ENCODE results near the gene LILRA6. TPM values are rescaled to one million over a fixed set of nuclear protein-coding genes. Genes with fewer than 3 reads are reported as not detected.
"Not testable (repeated sequence)": the region's sequence is repeated elsewhere in the genome, so short reads cannot be mapped to it uniquely, and the experiment has no call there.

The LILRA6 gene
- total RNA-seq, 1 experiment from 2014 or later = 0.08 TPM

DNA sequence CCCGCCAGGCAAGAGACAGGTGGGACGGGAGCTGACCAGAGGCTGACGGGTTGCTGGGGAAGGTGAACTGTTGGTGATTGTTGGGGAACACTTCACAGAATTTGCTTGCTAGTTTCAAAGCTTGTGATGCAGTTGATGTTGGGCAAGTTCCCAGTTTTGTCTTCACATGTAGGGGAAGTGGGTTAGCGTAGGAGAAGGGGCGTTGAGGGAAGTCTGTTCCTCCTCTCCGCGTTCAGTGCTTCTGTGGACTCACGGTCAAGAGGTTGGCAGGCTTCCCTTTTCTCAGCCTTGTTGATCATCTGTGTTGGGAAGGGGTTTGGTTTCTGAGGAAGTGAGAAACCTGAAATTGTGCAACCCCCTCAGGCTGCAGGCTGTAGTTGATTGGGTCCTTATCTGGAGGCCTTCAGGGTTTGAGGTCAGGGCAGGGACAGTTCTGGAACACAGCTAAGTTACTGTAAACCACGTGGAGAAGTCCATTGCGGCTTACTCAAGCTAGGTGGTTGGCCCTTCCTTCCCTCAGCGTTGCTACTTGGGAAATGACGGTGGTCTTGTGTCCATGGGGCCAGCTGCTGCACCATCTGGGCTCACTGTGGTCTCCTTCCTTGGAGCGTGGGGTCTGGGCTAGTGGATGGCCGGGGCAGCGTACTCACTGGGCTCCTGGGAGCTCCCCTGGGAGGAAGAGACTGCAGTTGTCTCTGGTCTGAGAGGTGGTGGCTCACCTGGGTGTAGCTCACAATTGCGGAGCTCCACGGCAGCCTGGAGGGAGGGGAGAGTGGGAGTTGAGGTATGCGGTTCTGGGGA, 34.4 kb downstream of the LILRA6 start:
- no TSS peak for BruUV-seq (replicated peaks)
- no peak for DNase-seq (ENCODE audit: low read depth, low spot score)
- H3K36me3 ChIP-seq (ENCODE audit: control insufficient read depth, insufficient read depth, low read length) = peaks cover 24% of the 10 kb centered on the region
- CTCF ChIA-PET = no interaction called here
- POLR2A ChIA-PET = interaction anchor here (0.5 kb wide), 1 partner anchor 1952 kb away, joined by 13 read pairs; no protein-coding TSS in a partner anchor
- H3K27me3 ChIP-seq (ENCODE audit: control insufficient read depth, insufficient read depth, low read length) = no peaks in the 10 kb centered on the region
- ATAC-seq = peak; percentile 29
- peaks cover 77% of the 10 kb centered on the region for H3K4me1 ChIP-seq (ENCODE audit: control insufficient read depth, insufficient read depth, low read length)
- peak; percentile 84 for TF ChIP-seq POLR2AphosphoS5 (IDR thresholded peaks at IDR 0.05; ENCODE audit: low read depth, low read length)
- 0 out of 2 replicates have a peak, but pooled peaks have one; percentile 51 for TF ChIP-seq SIN3A (IDR thresholded peaks at IDR 0.05; ENCODE audit: borderline replicate concordance, insufficient read depth, low read depth, low read length)
- TF ChIP-seq, protein P1, sequence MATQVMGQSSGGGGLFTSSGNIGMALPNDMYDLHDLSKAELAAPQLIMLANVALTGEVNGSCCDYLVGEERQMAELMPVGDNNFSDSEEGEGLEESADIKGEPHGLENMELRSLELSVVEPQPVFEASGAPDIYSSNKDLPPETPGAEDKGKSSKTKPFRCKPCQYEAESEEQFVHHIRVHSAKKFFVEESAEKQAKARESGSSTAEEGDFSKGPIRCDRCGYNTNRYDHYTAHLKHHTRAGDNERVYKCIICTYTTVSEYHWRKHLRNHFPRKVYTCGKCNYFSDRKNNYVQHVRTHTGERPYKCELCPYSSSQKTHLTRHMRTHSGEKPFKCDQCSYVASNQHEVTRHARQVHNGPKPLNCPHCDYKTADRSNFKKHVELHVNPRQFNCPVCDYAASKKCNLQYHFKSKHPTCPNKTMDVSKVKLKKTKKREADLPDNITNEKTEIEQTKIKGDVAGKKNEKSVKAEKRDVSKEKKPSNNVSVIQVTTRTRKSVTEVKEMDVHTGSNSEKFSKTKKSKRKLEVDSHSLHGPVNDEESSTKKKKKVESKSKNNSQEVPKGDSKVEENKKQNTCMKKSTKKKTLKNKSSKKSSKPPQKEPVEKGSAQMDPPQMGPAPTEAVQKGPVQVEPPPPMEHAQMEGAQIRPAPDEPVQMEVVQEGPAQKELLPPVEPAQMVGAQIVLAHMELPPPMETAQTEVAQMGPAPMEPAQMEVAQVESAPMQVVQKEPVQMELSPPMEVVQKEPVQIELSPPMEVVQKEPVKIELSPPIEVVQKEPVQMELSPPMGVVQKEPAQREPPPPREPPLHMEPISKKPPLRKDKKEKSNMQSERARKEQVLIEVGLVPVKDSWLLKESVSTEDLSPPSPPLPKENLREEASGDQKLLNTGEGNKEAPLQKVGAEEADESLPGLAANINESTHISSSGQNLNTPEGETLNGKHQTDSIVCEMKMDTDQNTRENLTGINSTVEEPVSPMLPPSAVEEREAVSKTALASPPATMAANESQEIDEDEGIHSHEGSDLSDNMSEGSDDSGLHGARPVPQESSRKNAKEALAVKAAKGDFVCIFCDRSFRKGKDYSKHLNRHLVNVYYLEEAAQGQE (IDR thresholded peaks at IDR 0.05; ENCODE audit: insufficient read depth in 1 of 2, low read depth in 2 of 2, low read length in 1 of 2) = no peak
- TF ChIP-seq, protein P2, sequence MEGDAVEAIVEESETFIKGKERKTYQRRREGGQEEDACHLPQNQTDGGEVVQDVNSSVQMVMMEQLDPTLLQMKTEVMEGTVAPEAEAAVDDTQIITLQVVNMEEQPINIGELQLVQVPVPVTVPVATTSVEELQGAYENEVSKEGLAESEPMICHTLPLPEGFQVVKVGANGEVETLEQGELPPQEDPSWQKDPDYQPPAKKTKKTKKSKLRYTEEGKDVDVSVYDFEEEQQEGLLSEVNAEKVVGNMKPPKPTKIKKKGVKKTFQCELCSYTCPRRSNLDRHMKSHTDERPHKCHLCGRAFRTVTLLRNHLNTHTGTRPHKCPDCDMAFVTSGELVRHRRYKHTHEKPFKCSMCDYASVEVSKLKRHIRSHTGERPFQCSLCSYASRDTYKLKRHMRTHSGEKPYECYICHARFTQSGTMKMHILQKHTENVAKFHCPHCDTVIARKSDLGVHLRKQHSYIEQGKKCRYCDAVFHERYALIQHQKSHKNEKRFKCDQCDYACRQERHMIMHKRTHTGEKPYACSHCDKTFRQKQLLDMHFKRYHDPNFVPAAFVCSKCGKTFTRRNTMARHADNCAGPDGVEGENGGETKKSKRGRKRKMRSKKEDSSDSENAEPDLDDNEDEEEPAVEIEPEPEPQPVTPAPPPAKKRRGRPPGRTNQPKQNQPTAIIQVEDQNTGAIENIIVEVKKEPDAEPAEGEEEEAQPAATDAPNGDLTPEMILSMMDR (IDR thresholded peaks at IDR 0.05) = no peak
- no peak for TF ChIP-seq TCF7L2 (IDR thresholded peaks at IDR 0.05; ENCODE audit: low read depth, low read length)
- no peaks in the 10 kb centered on the region for H3K9me3 ChIP-seq (ENCODE audit: control insufficient read depth, insufficient read depth, low read depth, low read length)
- no peak overlapping the region for H3K4me3 ChIP-seq (ENCODE audit: low read depth in 2 of 2, low read length in 2 of 2)
- intact Hi-C loops (cut with micrococcal nuclease; ENCODE audit: unreplicated experiment) (no loop called here), in situ Hi-C loops (cut with HindIII; ENCODE audit: low pct_unique_long_range_greater_than_20kb, low sequenced_read_pairs) (no loop called here)
- H3K27ac ChIP-seq (ENCODE audit: low read length) = peak overlapping the region; percentile 23

DNA sequence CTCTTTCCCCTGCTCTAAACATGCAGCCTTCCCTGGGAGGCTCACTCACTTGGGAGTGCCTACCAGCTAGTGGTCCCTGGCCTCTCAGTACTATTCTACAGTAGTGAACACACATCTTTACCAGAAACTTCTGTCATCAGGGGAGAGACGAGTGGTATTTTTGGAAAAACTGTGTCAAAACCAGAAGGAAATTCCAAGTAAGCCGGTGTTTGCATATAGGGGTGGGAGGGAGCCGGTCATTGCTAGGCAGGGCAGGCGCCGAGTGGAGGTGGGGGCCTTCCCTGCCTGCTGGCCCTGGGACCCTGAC, 35.0 kb downstream of the LILRA6 start:
- H3K4me3 ChIP-seq (ENCODE audit: low read depth in 2 of 2, low read length in 2 of 2) = no peak overlapping the region
- H3K4me1 ChIP-seq (ENCODE audit: control insufficient read depth, insufficient read depth, low read length) = peaks cover 83% of the 10 kb centered on the region
- DNase-seq (ENCODE audit: low read depth, low spot score) (no peak), ATAC-seq (no peak)
- in situ Hi-C loops (cut with HindIII; ENCODE audit: low pct_unique_long_range_greater_than_20kb, low sequenced_read_pairs) = no loop called here
- intact Hi-C loops (cut with micrococcal nuclease; ENCODE audit: unreplicated experiment) = no loop called here
- TF ChIP-seq SIN3A (IDR thresholded peaks at IDR 0.05; ENCODE audit: borderline replicate concordance, insufficient read depth, low read depth, low read length) (no peak), POLR2AphosphoS5 (IDR thresholded peaks at IDR 0.05; ENCODE audit: low read depth, low read length) (no peak), TCF7L2 (IDR thresholded peaks at IDR 0.05; ENCODE audit: low read depth, low read length) (no peak)
- TF ChIP-seq, protein P1 (IDR thresholded peaks at IDR 0.05; ENCODE audit: insufficient read depth in 1 of 2, low read depth in 2 of 2, low read length in 1 of 2) = no peak
- TF ChIP-seq, protein P2 (IDR thresholded peaks at IDR 0.05) = no peak
- ChIA-PET CTCF (no interaction called here), POLR2A (no interaction called here)
- H3K36me3 ChIP-seq (ENCODE audit: control insufficient read depth, insufficient read depth, low read length) = peaks cover 29% of the 10 kb centered on the region
- no peaks in the 10 kb centered on the region for H3K9me3 ChIP-seq (ENCODE audit: control insufficient read depth, insufficient read depth, low read depth, low read length)
- no peaks in the 10 kb centered on the region for H3K27me3 ChIP-seq (ENCODE audit: control insufficient read depth, insufficient read depth, low read length)
- H3K27ac ChIP-seq (ENCODE audit: low read length) = peak overlapping the region; percentile 23; the same call in 1 of the 2 replicates
- no TSS peak for BruUV-seq (replicated peaks)

DNA sequence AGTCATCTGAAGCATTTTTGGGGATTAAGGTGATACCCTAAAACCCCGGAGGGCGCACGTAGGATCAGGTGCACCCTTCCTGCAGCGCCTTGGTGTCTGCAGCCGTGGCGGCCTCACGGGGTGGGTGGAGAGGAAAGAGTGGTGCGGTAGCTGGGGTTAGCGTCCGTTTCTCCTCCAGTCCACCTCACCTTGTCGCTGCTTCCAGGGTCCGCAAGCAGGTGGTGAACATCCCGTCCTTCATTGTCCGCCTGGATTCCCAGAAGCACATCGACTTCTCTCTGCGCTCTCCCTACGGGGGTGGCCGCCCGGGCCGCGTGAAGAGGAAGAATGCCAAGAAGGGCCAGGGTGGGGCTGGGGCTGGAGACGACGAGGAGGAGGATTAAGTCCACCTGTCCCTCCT, 35.4 kb downstream of the LILRA6 start:
- H3K4me3 ChIP-seq (ENCODE audit: low read depth in 2 of 2, low read length in 2 of 2); CTCF ChIA-PET; intact Hi-C loops (cut with micrococcal nuclease; ENCODE audit: unreplicated experiment); POLR2A ChIA-PET; H3K27ac ChIP-seq (ENCODE audit: low read length); ATAC-seq; in situ Hi-C loops (cut with HindIII; ENCODE audit: low pct_unique_long_range_greater_than_20kb, low sequenced_read_pairs); BruUV-seq (replicated peaks); H3K27me3 ChIP-seq (ENCODE audit: control insufficient read depth, insufficient read depth, low read length); DNase-seq (ENCODE audit: low read depth, low spot score); H3K9me3 ChIP-seq (ENCODE audit: control insufficient read depth, insufficient read depth, low read depth, low read length): not testable (repeated sequence)
- Histone ChIP-seq H3K36me3 (ENCODE audit: control insufficient read depth, insufficient read depth, low read length) (peaks cover 34% of the 10 kb centered on the region), H3K4me1 (ENCODE audit: control insufficient read depth, insufficient read depth, low read length) (peaks cover 87% of the 10 kb centered on the region)
